ENCODE results near the gene AMBRA1.

AMBRA1 gene

GRCh38 chr11:46351148-46351547, 242.7 kb downstream of the AMBRA1 start:
- DNase-seq (ENCODE audit: low read depth, low spot score), result no peak

GRCh38 chr11:46350695-46351094, 243.1 kb downstream of the AMBRA1 start:
- DNase-seq (ENCODE audit: low read depth, low spot score), result no peak

- no peak for DNase-seq (ENCODE audit: low read depth, low spot score)
Observed at GRCh38 chr11:46348566-46349401, 245.0 kb downstream of the AMBRA1 start.

GRCh38 chr11:46347637-46348311, 246.0 kb downstream of the AMBRA1 start:
- no peak for DNase-seq (ENCODE audit: low read depth, low spot score)

GRCh38 chr11:46346886-46347636, 246.8 kb downstream of the AMBRA1 start, which contains the start of gene DGKZ:
DGKZ (plus strand) TSS chr11:46347463; CDS start chr11:46347660, 197 bp downstream.
- DNase-seq (ENCODE audit: low read depth, low spot score), result peak; percentile 78

Data from activated CD4-positive, CD25-positive, alpha-beta regulatory T cell treated with anti-CD3 and anti-CD28 coated beads, Interleukin-2, amount 50 U/mL, for 16 hours (primary cell).